CD4-positive, alpha-beta memory T cell (primary cell): ENCODE measurements around the gene GJB6. TPM values are rescaled to one million over a fixed set of nuclear protein-coding genes. Genes with fewer than 3 reads are reported as not detected.

Experiments used
- CTCF ChIA-PET: fragments of 350-600 bp; sonication (Branson Sonifier 250); formaldehyde crosslinking; loops from one replicate; lab custom pipeline; 2021; ENCODE audit warnings: inconsistent platforms; ENCODE audit not compliant: partially characterized antibody; lab: Charles Lee
- POLR2A ChIA-PET: fragments of 350-600 bp; sonication (Branson Sonifier 250); formaldehyde crosslinking; loops from one replicate; lab custom pipeline; 2021; ENCODE audit not compliant: partially characterized antibody; lab: Charles Lee
- DNase-seq, 5 donors: peaks; one replicate each; pipeline versions ENCODE4 v3.0.0 to v3.0.0-alpha.2; 2020 to 2022; ENCODE audit warnings: mixed read lengths in 1 of 5
- H3K27ac ChIP-seq: one replicate; pipeline ENCODE4 v1.7.0; 2013; ENCODE audit warnings: low read depth, low read length
- H3K27me3 ChIP-seq: 2 replicates; pipeline ENCODE4 v1.7.0; 2013; ENCODE audit warnings: mild to moderate bottlenecking, low read length, moderate library complexity; ENCODE audit not compliant: insufficient read depth
- H3K36me3 ChIP-seq: 2 replicates; pipeline ENCODE4 v1.7.0; 2013; ENCODE audit warnings: mild to moderate bottlenecking, low read length, moderate library complexity; ENCODE audit not compliant: insufficient read depth
- H3K4me1 ChIP-seq: 2 replicates; pipeline ENCODE4 v1.7.0; 2013; ENCODE audit warnings: mild to moderate bottlenecking, low read length, moderate library complexity; ENCODE audit not compliant: insufficient read depth
- H3K4me3 ChIP-seq, 2 donors: one replicate each; pipeline ENCODE4 v1.7.0; 2013; ENCODE audit warnings: low read length in 2 of 2, mild to moderate bottlenecking in 1 of 2
- H3K9me3 ChIP-seq, 2 donors: one replicate each; pipeline ENCODE4 v1.7.0; 2013; ENCODE audit warnings: low read length in 2 of 2, control low read depth in 1 of 2; ENCODE audit not compliant: control insufficient read depth in 1 of 2
- H3K27ac Mint-ChIP-seq, 7 donors: one replicate each; pipeline ENCODE4 v1.8.0; 2020 to 2021; ENCODE audit warnings: mixed read lengths in 7 of 7, mild to moderate bottlenecking in 6 of 7, inconsistent platforms in 3 of 7, moderate library complexity in 3 of 7
- H3K27me3 Mint-ChIP-seq, 2 donors: one replicate each; pipeline ENCODE4 v1.8.0; 2020 to 2021; ENCODE audit warnings: mixed read lengths in 2 of 2
- H3K36me3 Mint-ChIP-seq, 2 donors: one replicate each; pipeline ENCODE4 v1.8.0; 2020 to 2021; ENCODE audit warnings: mixed read lengths in 2 of 2, inconsistent platforms in 1 of 2, mild to moderate bottlenecking in 1 of 2
- H3K4me1 Mint-ChIP-seq, 4 donors: one replicate each; pipeline ENCODE4 v1.8.0; 2020 to 2021; ENCODE audit warnings: mixed read lengths in 4 of 4, mild to moderate bottlenecking in 1 of 4
- H3K4me3 Mint-ChIP-seq, 8 donors: one replicate each; pipeline ENCODE4 v1.8.0; 2020 to 2021; ENCODE audit warnings: mixed read lengths in 8 of 8, mild to moderate bottlenecking in 7 of 8, moderate library complexity in 6 of 8, inconsistent platforms in 3 of 8
- H3K9me3 Mint-ChIP-seq, 8 donors: one replicate each; pipeline ENCODE4 v1.8.0; 2020 to 2021; ENCODE audit warnings: mixed read lengths in 8 of 8, mild to moderate bottlenecking in 5 of 8, inconsistent platforms in 3 of 8, moderate library complexity in 1 of 8
- intact Hi-C: fragments of 100-400 bp; cut with micrococcal nuclease; formaldehyde crosslinking; loops from one replicate; pipeline ENCODE4 v1.15.1; 2023
- polyA plus RNA-seq, 2 donors: library from polyadenylated mRNA; unstranded; fragments of 300-500 nt; fragmentation: Illumina TruSeq; gene quantifications; one replicate each; pipeline ENCODE4 v1.2.3, GENCODE V29; 2021
- total RNA-seq, 2 experiments: library from RNA; stranded (reverse); gene quantifications; one replicate each; pipeline ENCODE4 v1.2.3, GENCODE V29; 2021

Gene GJB6
- total and polyA plus RNA-seq, 4 experiments from 2014 or later = 0.69 TPM; not detected in 3

- no peaks in the 10 kb centered on the region for H3K36me3 Mint-ChIP-seq
- Histone ChIP-seq H3K4me1 (peaks cover 29% of the 10 kb centered on the region), H3K9me3 (no peaks in the 10 kb centered on the region), H3K36me3 (no peaks in the 10 kb centered on the region), H3K4me3 (peak overlapping the region in 1 of 2 donors; percentile 26), H3K27me3 (peaks cover 48% of the 10 kb centered on the region), H3K27ac (no peak overlapping the region)
- peak overlapping the region; percentile 61 to 81 (median 70) for H3K4me3 Mint-ChIP-seq
- peaks cover 0 to 1% (median 0%) of the 10 kb centered on the region in 8 donors for H3K9me3 Mint-ChIP-seq
- peaks cover 14 to 33% (median 16%) of the 10 kb centered on the region in 4 donors for H3K4me1 Mint-ChIP-seq
- H3K27ac Mint-ChIP-seq = no peak overlapping the region
- DNase-seq = peak in 2 of 5 donors; percentile 11 to 13
- intact Hi-C loops = no loop called here
- ChIA-PET CTCF (interaction anchor here (1.0 kb wide), 1 partner anchor 10 kb away, joined by 5 read pairs; no protein-coding TSS in a partner anchor), POLR2A (no interaction called here)
- peaks cover 42 to 50% of the 10 kb centered on the region in 2 donors for H3K27me3 Mint-ChIP-seq
These were observed 39.8 kb downstream of the GJB6 start for GRCh38 chr13:20192158-20192835.

GRCh38 chr13:20191311-20192157, 40.6 kb downstream of the GJB6 start:
- POLR2A ChIA-PET = no interaction called here
- Histone ChIP-seq H3K36me3 (no peaks in the 10 kb centered on the region), H3K27me3 (peaks cover 41% of the 10 kb centered on the region), H3K4me1 (peaks cover 29% of the 10 kb centered on the region), H3K27ac (no peak overlapping the region), H3K9me3 (no peaks in the 10 kb centered on the region), H3K4me3 (no peak overlapping the region)
- Mint-ChIP-seq H3K36me3 (no peaks in the 10 kb centered on the region), H3K4me3 (peak overlapping the region; percentile 61 to 81 (median 70)), H3K9me3 (peaks cover 0 to 1% (median 0%) of the 10 kb centered on the region in 8 donors), H3K27ac (no peak overlapping the region), H3K4me1 (peaks cover 14 to 33% (median 16%) of the 10 kb centered on the region in 4 donors), H3K27me3 (peaks cover 37 to 45% of the 10 kb centered on the region in 2 donors)
- CTCF ChIA-PET = interaction anchor here (1.0 to 1.9 kb wide), 2 partner anchors 9 to 637 kb away, joined by 5 read pairs; no protein-coding TSS in a partner anchor
- DNase-seq = no peak
- intact Hi-C loops = no loop called here

- H3K27me3 ChIP-seq = peaks cover 32% of the 10 kb centered on the region
- peaks cover 34 to 43% of the 10 kb centered on the region in 2 donors for H3K27me3 Mint-ChIP-seq
These were observed 41.4 kb downstream of the GJB6 start for GRCh38 chr13:20190481-20191310.

GRCh38 chr13:20190076-20190475, 42.0 kb downstream of the GJB6 start:
- H3K4me3 Mint-ChIP-seq = no peak overlapping the region
- Histone ChIP-seq H3K27ac (no peak overlapping the region), H3K36me3 (no peaks in the 10 kb centered on the region), H3K4me1 (peaks cover 28% of the 10 kb centered on the region), H3K4me3 (no peak overlapping the region), H3K9me3 (no peaks in the 10 kb centered on the region), H3K27me3 (peaks cover 26% of the 10 kb centered on the region)
- peaks cover 0 to 1% (median 0%) of the 10 kb centered on the region in 8 donors for H3K9me3 Mint-ChIP-seq
- ChIA-PET CTCF (interaction anchor here (1.9 kb wide), 1 partner anchor 639 kb away, joined by 5 read pairs; no protein-coding TSS in a partner anchor), POLR2A (no interaction called here)
- peaks cover 29 to 41% of the 10 kb centered on the region in 2 donors for H3K27me3 Mint-ChIP-seq
- intact Hi-C loops = no loop called here
- no peak overlapping the region for H3K27ac Mint-ChIP-seq
- H3K36me3 Mint-ChIP-seq = no peaks in the 10 kb centered on the region
- DNase-seq = no peak
- H3K4me1 Mint-ChIP-seq = peaks cover 14 to 33% (median 16%) of the 10 kb centered on the region in 4 donors

More at GRCh38 chr13:20190481-20191310, 41.4 kb downstream of the GJB6 start:
- ChIA-PET POLR2A (no interaction called here), CTCF (interaction anchor here (1.9 kb wide), 1 partner anchor 638 kb away, joined by 5 read pairs; no protein-coding TSS in a partner anchor)
- Histone ChIP-seq H3K4me3 (no peak overlapping the region), H3K4me1 (peaks cover 29% of the 10 kb centered on the region), H3K27ac (no peak overlapping the region), H3K9me3 (no peaks in the 10 kb centered on the region), H3K36me3 (no peaks in the 10 kb centered on the region)
- Mint-ChIP-seq H3K4me1 (peaks cover 14 to 33% (median 16%) of the 10 kb centered on the region in 4 donors), H3K27ac (no peak overlapping the region), H3K4me3 (peak overlapping the region in 2 of 8 donors; percentile 44 to 69), H3K36me3 (no peaks in the 10 kb centered on the region), H3K9me3 (peaks cover 0 to 1% (median 0%) of the 10 kb centered on the region in 8 donors)
- intact Hi-C loops = no loop called here
- no peak for DNase-seq

- no peak for DNase-seq
- H3K36me3 Mint-ChIP-seq = no peaks in the 10 kb centered on the region
- Histone ChIP-seq H3K4me3 (no peak overlapping the region), H3K27ac (no peak overlapping the region), H3K4me1 (peaks cover 16% of the 10 kb centered on the region), H3K36me3 (no peaks in the 10 kb centered on the region), H3K27me3 (peaks cover 14% of the 10 kb centered on the region), H3K9me3 (no peaks in the 10 kb centered on the region)
- H3K27me3 Mint-ChIP-seq = peaks cover 21 to 30% of the 10 kb centered on the region in 2 donors
- no peak overlapping the region for H3K27ac Mint-ChIP-seq
- peak overlapping the region in 1 of 8 donors; percentile 43 for H3K4me3 Mint-ChIP-seq
- POLR2A ChIA-PET = no interaction called here
- intact Hi-C loops = no loop called here
- CTCF ChIA-PET = interaction anchor here (5.2 kb wide), 1 partner anchor 7 kb away, joined by 53 read pairs; no protein-coding TSS in a partner anchor
- peaks cover 4 to 22% (median 6%) of the 10 kb centered on the region in 4 donors for H3K4me1 Mint-ChIP-seq
- H3K9me3 Mint-ChIP-seq = no peaks in the 10 kb centered on the region
These were observed 43.2 kb downstream of the GJB6 start for GRCh38 chr13:20188667-20189553.

- Histone ChIP-seq H3K4me3 (no peak overlapping the region), H3K9me3 (no peaks in the 10 kb centered on the region), H3K4me1 (peaks cover under 1% of the 10 kb centered on the region), H3K36me3 (no peaks in the 10 kb centered on the region), H3K27me3 (peaks cover under 1% of the 10 kb centered on the region), H3K27ac (no peak overlapping the region)
- CTCF ChIA-PET = interaction anchor here (5.2 kb wide), 1 partner anchor 9 kb away, joined by 53 read pairs; no protein-coding TSS in a partner anchor
- intact Hi-C loops = no loop called here
- Mint-ChIP-seq H3K27ac (no peak overlapping the region), H3K27me3 (peaks cover 14 to 28% of the 10 kb centered on the region in 2 donors), H3K4me1 (peaks cover 0 to 9% (median 0%) of the 10 kb centered on the region in 4 donors), H3K9me3 (no peaks in the 10 kb centered on the region), H3K36me3 (no peaks in the 10 kb centered on the region), H3K4me3 (no peak overlapping the region)
- POLR2A ChIA-PET = no interaction called here
- no peak for DNase-seq
These were observed 45.3 kb downstream of the GJB6 start for GRCh38 chr13:20186771-20187170.
